Hepatocyte (in vitro differentiated cells): ENCODE results near the gene VIPAS39.

ENCODE experiments used
- EZH2 ChIP-seq: fragments of 200-600 bp; sonication (generic); IDR thresholded peaks from 2 replicates; pipeline ENCODE4 v1.6.1; 2016; ENCODE audit warnings: antibody characterized with exemption, mild to moderate bottlenecking, borderline replicate concordance
- TF ChIP-seq, protein P1 (sequence below): fragments of 200-600 bp; sonication (generic); IDR thresholded peaks from 2 replicates; pipeline ENCODE4 v1.5.1; 2016; ENCODE audit warnings: antibody characterized with exemption, mild to moderate bottlenecking; ENCODE audit not compliant: poor library complexity

DNA sequence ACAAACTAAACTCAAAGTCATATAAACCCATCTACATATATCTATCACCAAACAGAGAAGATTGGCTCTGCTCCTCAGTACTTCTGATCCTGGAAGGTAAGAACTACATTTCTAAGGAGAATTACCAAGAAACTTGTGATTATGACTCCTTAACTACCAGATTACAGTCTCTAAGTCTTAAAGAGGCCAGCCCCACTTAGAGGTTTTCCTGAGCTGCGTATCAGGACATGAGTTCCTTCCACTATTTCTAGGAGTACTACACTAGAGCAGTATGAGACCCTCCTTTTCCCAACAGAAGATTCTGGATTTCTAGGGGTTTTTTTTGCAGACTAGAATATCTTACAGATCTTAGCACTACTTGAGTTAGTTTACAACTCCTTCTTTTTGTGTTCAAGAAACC is 34.0 kb downstream of the VIPAS39 start, which contains the start of gene NOXRED1:
- TF ChIP-seq, protein P1, sequence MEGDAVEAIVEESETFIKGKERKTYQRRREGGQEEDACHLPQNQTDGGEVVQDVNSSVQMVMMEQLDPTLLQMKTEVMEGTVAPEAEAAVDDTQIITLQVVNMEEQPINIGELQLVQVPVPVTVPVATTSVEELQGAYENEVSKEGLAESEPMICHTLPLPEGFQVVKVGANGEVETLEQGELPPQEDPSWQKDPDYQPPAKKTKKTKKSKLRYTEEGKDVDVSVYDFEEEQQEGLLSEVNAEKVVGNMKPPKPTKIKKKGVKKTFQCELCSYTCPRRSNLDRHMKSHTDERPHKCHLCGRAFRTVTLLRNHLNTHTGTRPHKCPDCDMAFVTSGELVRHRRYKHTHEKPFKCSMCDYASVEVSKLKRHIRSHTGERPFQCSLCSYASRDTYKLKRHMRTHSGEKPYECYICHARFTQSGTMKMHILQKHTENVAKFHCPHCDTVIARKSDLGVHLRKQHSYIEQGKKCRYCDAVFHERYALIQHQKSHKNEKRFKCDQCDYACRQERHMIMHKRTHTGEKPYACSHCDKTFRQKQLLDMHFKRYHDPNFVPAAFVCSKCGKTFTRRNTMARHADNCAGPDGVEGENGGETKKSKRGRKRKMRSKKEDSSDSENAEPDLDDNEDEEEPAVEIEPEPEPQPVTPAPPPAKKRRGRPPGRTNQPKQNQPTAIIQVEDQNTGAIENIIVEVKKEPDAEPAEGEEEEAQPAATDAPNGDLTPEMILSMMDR, result no peak
- no peak for TF ChIP-seq EZH2
